ENCODE results near the gene ATF1.

- TF ChIP-seq CTCF (IDR thresholded peaks at IDR 0.05; ENCODE audit: low read depth, low read length) (no peak), POLR2A (IDR thresholded peaks at IDR 0.05; ENCODE audit: extremely low read depth, insufficient read length) (no peak)
These were observed 30.2 kb upstream of the ATF1 start for GRCh38 chr12:50733706-50734105.

Measured in NB4 (cell line).